Activated CD8-positive, alpha-beta memory T cell treated with anti-CD3 and anti-CD28 coated beads, Interleukin-2, amount 50 U/mL, for 4 hours (primary cell): ENCODE measurements around the gene NCBP2.
"Not testable (repeated sequence)": the region's sequence is repeated elsewhere in the genome, so short reads cannot be mapped to it uniquely, and the experiment has no call there.

Experiments used
- DNase-seq: peaks from one replicate; pipeline ENCODE4 v3.0.0-alpha.2; 2020

NCBP2 gene

GRCh38 chr3:196967412-196968232 is 25.3 kb upstream of the NCBP2 start:
- DNase-seq: no peak

- DNase-seq: no peak
Measured at GRCh38 chr3:196966526-196967401, 24.4 kb upstream of the NCBP2 start.

GRCh38 chr3:196965804-196966173 is 23.5 kb upstream of the NCBP2 start:
- no peak for DNase-seq

- DNase-seq: no peak
Measured at GRCh38 chr3:196965112-196965803, 22.9 kb upstream of the NCBP2 start.

- no peak for DNase-seq
Measured at GRCh38 chr3:196963631-196963953, 21.3 kb upstream of the NCBP2 start.

- DNase-seq: no peak
Measured at GRCh38 chr3:196962930-196963630, 20.8 kb upstream of the NCBP2 start.

- DNase-seq: no peak
Measured at GRCh38 chr3:196962108-196962929, 20.0 kb upstream of the NCBP2 start.

GRCh38 chr3:196954832-196955231 is 12.5 kb upstream of the NCBP2 start:
- no peak for DNase-seq

- no peak for DNase-seq
Measured at GRCh38 chr3:196951371-196951770, 9.0 kb upstream of the NCBP2 start.

- no peak for DNase-seq
Measured at GRCh38 chr3:196949750-196950149, 7.4 kb upstream of the NCBP2 start.

GRCh38 chr3:196949285-196949619 is 6.9 kb upstream of the NCBP2 start:
- no peak for DNase-seq

- DNase-seq: no peak
Measured at GRCh38 chr3:196948442-196949284, 6.3 kb upstream of the NCBP2 start.

GRCh38 chr3:196947860-196948441 is 5.6 kb upstream of the NCBP2 start:
- DNase-seq: no peak

- no peak for DNase-seq
Measured at GRCh38 chr3:196947136-196947859, 5.0 kb upstream of the NCBP2 start.

- DNase-seq: not testable (repeated sequence)
Measured at GRCh38 chr3:196944037-196944790, 1.9 kb upstream of the NCBP2 start.

GRCh38 chr3:196942915-196943277 is 568 bp upstream of the NCBP2 start:
- DNase-seq: no peak

- peak; percentile 67 for DNase-seq
Measured at GRCh38 chr3:196941729-196942225, 551 bp downstream of the NCBP2 start.

- no peak for DNase-seq
Measured at GRCh38 chr3:196938576-196938975, 3.8 kb downstream of the NCBP2 start.

- no peak for DNase-seq
Measured at GRCh38 chr3:196938124-196938523, 4.2 kb downstream of the NCBP2 start.
